ENCODE measurements around the gene INTS2.
"Not testable (repeated sequence)": the region's sequence is repeated elsewhere in the genome, so short reads cannot be mapped to it uniquely, and the experiment has no call there.

The INTS2 gene

GRCh38 chr17:61927208-61928100 is at the start of gene INTS2:
TSS of gene INTS2 (minus strand) at chr17:61927982. CDS start at chr17:61926644, 1,338 bp downstream.
- DNase-seq, result peak; percentile 97

DNA sequence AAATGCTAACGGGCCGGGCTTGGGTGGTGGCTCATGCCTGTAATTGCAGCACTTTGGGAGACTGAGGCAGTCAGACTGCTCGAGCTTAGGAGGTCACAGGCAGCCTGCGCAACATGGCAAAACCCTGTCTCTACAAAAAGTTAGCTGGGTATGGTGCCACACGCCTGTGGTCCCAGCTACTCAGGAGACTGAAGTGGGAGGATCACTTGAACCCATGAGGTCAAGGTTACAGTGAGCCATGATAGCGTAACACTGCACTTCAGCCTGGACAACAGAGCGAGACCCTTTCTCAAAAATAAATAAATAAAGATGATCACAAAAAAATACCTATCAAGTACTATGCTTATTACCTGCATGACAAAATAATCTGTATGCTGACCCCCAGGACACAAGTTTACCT is 46.3 kb upstream of the INTS2 start:
- no peak for DNase-seq

- DNase-seq, result no peak
Observed at GRCh38 chr17:61972311-61972710, 44.5 kb upstream of the INTS2 start.

DNA sequence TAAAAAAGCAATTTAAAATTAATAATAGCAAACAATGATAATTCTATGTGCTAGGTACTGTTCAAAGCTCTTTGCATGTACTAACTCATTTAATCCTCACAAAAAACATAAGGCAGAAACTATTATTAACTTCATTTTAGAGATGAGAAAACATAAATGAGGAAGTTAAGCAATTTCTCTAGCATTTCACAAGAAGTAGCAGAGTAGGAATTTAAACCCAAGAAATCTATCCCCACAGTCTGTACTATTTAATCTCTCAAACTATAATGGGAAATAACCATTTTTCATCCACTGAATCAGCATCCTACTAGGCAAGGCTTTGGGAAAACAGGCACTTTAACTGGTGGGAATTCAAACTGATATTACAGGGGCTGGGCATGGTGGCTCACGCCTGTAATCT is 42.2 kb upstream of the INTS2 start:
- DNase-seq, result no peak

DNA sequence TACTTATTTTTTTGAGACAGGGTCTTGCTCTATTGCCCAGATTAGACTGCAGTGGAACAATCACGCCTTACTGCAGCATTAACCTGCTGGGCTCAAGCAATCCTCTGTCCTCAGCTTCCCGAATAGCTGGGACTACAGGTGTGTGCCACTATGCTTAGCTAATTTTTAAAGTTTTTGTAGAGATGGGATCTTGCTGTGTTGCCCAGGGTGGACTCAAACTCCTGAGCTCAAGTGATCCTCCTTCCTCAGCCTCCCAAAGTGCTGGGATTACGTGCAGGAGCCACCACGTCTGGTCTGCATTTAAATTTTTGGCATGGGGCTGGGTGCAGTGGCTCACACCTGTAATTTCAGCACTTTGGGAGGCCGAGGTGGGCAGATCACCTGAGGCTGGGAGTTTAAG is 41.0 kb upstream of the INTS2 start:
- no peak for DNase-seq

GRCh38 chr17:61967729-61968128 is 39.9 kb upstream of the INTS2 start:
- no peak for DNase-seq

DNA sequence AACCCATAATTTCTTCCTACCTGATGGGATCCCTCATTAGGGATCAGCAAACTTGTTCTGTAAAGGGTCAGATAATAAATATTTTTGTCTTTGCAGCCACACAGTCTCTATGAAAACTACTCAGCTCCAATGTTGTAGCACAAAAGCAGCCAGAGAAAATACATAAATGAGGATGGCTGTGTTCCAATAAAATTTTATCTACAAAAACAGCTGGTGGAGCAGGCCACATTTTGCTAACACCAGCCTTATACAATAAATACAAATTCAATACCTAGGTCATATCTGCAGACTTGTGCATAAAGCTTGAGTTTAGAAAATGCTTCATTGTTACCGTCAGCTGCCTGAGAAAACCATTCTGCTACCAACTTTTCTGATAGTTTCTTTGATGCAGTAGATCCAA is 38.4 kb upstream of the INTS2 start:
- no peak for DNase-seq

- peak; percentile 10 for DNase-seq
Observed at GRCh38 chr17:61955619-61956018, 27.8 kb upstream of the INTS2 start.

- DNase-seq, result no peak
Observed at GRCh38 chr17:61947367-61948078, 19.7 kb upstream of the INTS2 start.

DNA sequence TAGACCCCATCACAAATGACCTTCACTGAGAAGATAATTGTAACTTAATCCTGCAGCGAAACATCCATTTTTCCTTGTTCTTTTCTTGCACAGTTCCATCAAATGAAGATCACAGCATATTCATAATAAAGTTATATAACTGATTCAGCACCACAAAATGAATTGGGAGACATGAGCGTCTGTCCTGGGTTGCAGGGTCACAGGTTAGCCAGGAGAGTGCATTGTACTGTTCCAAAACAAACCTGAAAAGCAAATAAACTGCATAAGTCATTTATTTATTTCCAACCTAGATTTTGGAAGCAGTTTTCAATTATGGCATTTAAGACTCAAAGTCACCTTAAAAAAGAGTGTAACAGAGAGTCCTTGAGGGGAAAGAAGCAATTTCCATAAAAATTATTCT is 18.6 kb upstream of the INTS2 start:
- DNase-seq, result no peak

DNA sequence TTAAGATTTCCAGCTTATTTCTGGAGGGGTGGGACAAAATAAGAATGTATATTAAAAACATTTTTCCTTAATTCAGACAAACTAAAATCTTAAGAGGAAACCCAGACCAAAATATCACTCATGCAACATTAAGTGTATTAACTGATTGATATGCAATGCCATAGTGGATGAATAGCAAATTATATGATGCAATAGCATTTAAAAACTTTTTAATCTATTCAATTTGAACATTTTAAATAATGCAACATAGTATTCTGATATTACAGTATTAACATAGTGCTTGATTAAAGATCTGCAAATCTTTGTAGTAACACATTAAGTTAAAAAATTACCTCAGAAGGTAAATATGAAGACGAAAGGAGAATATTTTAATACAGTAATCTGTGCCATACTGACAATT is 15.3 kb upstream of the INTS2 start:
- DNase-seq, result no peak

- no peak for DNase-seq
Observed at GRCh38 chr17:61942085-61942484, 14.3 kb upstream of the INTS2 start.

- DNase-seq, result no peak
Observed at GRCh38 chr17:61928101-61928436, 287 bp upstream of the INTS2 start.

- DNase-seq, result peak; percentile 19
Observed at GRCh38 chr17:61926826-61927207, 965 bp downstream of the INTS2 start.

DNA sequence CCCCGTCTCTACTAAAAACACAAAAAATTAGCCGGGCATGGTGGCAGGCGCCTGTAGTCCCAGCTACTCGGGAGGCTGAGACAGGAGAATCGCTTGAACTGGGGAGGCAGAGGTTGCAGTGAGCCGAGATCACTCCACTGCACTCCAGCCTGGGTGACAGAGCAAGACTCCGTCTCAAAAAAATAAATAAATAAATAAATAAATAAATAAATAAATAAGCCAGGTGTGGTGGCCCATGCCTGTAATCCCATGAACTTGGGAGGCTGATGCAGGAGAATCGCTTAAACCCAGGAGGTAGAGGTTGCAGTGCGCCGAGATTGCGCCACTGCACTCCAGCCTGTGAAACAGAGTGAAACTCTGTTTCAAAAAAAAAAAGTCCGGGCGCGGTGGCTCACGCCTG is 12.6 kb downstream of the INTS2 start:
- DNase-seq, result not testable (repeated sequence)

DNA sequence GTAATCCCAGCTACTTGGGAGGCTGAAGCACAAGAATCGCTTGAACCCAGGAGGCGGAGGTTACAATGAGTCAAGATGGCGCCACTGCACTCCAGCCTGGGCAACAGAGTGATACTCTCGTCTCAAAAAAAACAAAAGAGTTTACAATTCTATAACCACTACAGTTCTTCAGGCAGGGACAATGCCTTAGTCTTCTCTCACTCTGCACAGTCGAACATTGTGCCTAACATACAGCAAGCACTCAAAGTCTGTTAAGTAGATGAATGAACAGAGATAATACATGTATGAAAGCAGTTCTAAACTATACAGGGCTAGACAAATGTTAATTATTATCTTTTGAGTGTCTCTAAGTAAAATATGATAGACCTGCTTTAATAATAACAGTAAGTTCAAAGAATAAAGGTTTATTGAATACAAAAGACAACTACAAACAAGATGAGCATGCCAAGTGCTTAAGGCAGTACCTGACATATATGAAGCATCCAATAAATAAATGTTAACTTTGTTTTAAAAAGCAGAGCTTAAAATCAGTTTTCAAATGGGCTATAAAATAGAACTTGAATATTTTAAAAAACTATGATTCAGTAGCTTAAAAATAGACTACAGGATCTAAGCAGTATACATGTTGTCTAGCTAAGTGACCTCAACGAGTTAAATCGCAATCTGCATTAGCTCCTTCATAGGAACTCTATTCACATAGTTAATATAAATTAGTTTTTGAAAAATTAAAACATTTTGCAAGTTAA is 19.3 kb downstream of the INTS2 start:
- DNase-seq, result no peak

GRCh38 chr17:61907361-61907760 is 20.4 kb downstream of the INTS2 start:
- no peak for DNase-seq

- DNase-seq, result no peak
Observed at GRCh38 chr17:61904094-61904710, 23.6 kb downstream of the INTS2 start.

GRCh38 chr17:61903251-61903650 is 24.5 kb downstream of the INTS2 start:
- DNase-seq, result no peak

DNA sequence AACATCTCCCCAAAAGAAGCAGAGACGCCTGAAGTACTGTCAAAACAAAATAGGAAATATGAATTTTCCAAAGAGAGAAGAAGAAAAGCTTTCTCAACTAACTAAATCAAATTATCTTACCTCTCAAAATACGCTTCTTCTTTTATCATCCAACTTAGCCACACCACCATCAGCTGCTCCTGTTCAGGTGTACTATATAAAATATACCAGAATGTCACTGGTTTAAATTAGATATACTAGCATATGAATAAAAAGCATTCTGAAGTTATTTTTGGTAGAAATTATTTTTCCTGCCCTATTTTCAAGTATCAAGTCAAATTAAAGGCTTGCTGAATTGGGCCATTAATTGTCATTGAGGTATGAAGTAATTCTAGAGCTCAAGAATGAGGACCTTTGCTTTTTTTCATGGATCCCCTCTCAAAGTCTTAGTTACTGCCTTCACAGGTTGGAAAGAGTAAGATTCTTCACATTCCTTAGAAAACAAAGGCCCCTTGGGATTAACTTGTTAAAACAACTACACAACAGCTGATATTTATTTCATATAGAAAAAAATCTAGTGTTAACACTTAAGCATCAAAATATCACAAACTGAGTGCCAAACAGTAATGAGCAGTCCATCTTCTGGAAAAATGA is 30.1 kb downstream of the INTS2 start:
- no peak for DNase-seq

DNA sequence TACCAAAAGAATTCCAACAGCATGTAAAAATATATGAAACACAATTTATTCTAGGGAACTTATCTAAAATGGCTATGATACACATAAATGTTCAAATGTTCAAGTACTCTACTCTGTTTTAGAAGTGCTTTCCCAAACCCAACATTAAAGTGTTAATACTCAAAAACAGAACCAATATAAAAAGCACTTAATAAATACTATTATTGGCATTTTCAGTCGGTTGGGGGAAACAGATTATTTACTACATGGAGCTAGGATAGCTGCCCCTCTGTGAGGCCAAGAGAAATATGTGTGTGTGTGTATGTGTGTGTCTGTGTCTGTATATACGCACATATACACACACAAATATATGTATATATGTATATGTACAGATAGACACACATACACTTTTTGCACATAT is 32.4 kb downstream of the INTS2 start:
- DNase-seq, result no peak

DNA sequence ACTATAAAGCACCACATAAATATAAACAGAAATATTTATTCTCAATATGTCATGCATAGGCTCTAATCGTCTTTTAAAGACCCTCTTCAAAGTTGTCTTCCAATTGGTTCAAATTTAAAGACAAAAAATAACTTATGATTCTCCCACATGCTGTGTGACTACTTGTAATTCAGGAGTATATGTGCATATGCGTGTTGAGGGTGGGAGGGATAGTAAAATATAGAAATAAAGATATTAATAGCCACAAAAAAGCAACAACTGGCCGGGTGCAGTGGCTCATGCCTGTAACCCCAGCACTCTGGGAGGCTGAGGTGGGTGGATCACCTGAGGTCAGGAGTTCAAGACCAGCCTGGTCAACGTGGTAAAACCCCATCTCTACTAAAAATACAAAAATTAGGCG is 33.5 kb downstream of the INTS2 start:
- DNase-seq, result not testable (repeated sequence)

GRCh38 chr17:61887733-61888132 is 40.0 kb downstream of the INTS2 start:
- not testable (repeated sequence) for DNase-seq

All from fibroblast of skin of right biceps (primary cell).